HG02642 (cell line): ENCODE results near the gene CRYZ.
A peak's percentile ranks its signal among the peaks of the same experiment; 100 is the strongest.
"Not testable (repeated sequence)": the region's sequence is repeated elsewhere in the genome, so short reads cannot be mapped to it uniquely, and the experiment has no call there.

Source experiments
- ATAC-seq: cut with Tn5 transposase; IDR thresholded peaks from one replicate; pipeline ENCODE4 v1.9.1; 2021; ENCODE audit warnings: mild to moderate bottlenecking; ENCODE audit not compliant: unreplicated experiment, poor library complexity

The CRYZ gene, protein sequence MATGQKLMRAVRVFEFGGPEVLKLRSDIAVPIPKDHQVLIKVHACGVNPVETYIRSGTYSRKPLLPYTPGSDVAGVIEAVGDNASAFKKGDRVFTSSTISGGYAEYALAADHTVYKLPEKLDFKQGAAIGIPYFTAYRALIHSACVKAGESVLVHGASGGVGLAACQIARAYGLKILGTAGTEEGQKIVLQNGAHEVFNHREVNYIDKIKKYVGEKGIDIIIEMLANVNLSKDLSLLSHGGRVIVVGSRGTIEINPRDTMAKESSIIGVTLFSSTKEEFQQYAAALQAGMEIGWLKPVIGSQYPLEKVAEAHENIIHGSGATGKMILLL

DNA sequence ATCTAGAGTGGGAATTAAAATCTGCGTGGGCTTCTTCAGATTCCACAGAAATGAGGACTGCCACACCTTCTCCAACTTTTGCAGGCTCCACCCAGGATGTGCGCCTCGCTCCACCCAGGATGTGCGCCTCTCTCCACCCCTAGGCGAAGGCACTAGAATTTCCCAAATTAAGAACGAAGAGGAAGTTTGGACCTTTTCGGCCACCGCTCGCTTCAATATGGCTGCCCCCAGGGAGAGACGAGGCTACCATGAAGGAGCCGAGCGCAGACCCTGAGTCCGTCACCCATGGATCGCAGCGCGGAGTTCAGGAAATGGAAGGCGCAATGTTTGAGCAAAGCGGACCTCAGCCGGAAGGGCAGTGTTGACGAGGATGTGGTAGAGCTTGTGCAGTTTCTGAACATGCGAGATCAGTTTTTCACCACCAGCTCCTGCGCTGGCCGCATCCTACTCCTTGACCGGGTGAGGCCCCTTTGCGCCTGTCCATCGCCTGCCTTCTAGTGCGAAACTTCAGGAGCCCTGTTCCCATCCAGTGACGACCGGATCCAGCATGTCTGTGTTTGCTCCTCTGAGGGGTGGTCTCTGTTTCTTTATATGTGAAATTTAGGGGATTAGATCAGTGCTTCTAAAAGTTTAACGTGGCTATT, at the start of gene CRYZ, which contains the start of gene TYW3:
Gene CRYZ (minus strand): TSS at position 91 of the 644 bp plus-strand sequence. CDS start 8,229 bp downstream, outside the sequence.
Gene TYW3 (plus strand): TSS at position 193 of the 644 bp plus-strand sequence. CDS start 93 bp downstream, at position 286.
- peak; percentile 77 for ATAC-seq

DNA sequence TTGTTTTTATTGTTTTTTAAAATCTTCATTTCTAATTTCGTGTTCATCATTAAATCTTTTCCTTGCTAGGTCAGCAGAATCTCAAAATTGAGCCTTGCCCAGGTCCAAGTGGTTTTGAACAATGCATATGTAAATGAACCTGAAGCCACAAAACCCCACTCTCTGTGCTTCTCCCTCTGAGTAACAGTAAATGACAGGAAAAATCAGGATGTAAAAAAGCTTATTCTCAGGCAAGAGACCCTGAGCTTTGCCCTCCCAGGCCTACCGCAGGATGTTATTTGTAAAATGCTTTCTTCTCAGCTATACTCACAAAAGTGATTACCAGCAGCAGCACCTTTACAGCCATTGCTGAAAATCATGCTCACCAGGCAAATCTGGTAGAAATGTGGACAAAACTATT, 47.7 kb upstream of the CRYZ start:
- ATAC-seq: no peak

DNA sequence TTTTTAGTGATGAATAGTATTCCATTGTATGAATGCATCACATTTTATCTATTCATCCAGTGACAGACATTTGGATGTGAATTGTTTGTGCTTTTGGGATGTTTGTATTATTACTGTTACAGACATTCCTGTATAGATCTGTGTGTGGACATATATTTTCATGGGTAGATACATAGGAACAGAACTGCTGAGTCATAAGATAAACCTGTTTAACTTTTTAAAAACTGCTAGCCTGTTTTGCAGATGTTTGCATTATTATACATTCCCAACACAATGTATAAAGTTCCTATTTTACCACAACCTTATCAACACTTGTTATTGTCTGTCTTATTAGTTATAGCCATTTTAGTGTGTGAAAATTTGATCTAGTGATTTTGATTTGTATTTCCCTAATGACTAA, 46.9 kb upstream of the CRYZ start:
- no peak for ATAC-seq

DNA sequence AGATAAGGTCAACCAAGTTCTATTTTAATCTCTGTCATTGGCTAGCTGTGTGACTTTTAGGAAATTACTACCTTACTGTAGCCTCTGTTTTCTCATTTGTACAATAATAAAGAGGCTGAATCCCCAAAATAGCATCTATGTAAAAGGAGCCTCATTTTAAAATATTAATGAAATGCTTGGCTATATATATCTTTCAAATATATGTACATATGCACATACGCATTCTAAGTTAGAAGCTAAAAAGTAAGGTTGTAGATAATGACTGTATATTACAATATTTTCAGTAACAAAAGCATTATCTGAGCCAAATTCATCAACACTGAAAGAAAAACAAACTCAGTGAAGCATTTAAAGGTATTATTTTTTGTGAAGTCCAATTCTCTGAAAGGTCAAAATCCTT, 44.7 kb upstream of the CRYZ start:
- no peak for ATAC-seq

DNA sequence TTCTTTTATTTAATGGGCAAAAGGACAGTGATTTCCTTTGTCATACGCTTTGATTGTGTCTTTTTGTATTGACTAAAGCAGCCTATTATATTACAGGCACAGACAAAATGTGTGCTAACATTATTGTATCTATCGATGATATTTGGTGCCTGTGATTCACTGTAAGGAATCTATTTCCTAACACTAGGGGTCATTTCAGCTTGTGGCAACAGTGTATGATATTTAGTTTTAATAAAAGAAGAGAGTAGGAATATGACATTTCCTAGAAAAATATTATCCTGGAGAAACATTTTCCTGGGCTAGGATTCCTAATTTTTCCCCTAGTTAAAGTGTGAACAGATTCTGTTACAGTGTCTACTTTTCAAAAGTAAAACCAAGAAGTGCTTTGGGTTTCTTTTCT, 42.9 kb upstream of the CRYZ start:
- ATAC-seq: no peak

DNA sequence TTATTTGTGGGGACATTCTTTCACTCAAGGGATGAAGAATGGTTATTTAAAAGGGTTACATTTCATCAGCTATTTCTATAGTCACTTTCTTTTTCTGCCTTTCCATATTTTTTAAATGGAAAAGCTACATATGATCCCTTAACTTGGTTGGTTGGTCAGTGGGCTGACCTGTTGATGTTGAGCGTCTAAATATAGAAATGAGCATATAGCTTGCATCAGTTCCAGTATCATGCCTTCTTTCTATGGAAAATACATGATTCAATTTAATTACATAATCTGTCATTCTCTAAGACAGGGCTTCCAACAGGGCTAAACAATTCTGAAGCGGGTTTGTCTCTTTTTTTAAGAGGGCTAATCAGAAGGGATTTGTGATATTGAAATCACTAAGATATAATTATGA, 40.7 kb upstream of the CRYZ start:
- ATAC-seq: no peak

DNA sequence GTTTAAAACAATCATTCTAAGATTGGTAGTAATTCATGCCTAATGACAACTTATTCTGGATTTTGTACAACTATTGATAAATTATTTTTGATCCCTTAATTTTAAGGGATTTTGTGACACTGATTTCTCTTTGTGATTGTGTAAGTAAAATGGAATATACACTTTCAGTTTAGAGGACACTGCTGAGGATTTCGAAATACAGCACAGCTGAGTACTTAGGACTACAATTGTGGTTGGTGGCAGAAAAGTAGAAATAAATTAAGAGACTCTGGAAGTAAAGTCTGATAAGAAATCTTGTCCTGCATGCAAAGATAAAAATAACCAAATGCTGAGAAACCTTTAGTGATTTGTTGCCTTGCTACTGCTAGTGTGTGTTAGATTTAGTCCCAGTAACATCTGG, 40.1 kb upstream of the CRYZ start:
- no peak for ATAC-seq

DNA sequence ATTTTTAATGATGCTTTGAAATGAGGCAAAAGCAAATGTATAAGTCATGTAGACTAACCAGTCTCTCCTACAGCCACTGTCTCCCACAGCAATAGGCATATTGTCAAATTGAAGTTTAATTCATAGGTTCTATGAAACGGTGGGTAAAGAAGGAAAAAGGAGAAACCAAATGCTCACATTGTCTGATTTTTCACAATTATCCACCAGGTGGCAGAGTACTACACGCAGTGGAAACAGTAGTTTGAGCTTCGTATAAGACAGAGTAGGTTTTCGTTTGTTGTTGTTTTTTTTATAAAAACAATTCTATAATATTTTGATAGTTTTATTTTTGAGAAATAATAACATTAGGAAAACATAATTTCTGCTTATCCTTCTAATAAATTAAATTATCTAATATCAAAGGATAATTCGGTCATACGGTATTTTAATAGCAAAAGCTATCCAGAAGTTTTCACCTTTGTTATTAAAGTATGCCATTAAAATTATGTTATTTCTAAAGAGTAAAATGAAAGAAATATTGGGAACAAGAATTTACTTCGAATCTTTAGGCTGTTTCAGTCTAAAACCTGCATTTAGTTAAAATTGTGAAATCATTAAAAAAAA, 39.2 kb upstream of the CRYZ start:
- peak; percentile 71 for ATAC-seq

DNA sequence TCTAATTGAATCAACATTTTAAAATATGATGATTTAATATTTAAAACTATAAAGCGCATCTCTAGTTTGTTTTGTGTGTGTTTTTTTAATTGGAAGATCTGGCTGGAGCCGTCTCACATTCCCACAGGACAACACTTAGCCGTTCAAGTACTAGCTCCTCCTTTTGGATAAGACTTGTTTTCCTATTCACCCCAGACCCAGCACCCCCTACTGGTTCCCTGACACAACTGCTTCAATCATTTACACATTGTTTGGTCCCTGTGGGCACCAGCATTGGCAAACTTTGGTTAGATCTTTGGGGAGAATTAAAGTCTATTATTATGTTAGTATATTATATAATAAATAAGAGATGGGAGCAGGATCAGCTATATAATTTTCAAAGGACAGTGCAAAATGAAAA, 34.6 kb upstream of the CRYZ start:
- ATAC-seq: peak; percentile 48

DNA sequence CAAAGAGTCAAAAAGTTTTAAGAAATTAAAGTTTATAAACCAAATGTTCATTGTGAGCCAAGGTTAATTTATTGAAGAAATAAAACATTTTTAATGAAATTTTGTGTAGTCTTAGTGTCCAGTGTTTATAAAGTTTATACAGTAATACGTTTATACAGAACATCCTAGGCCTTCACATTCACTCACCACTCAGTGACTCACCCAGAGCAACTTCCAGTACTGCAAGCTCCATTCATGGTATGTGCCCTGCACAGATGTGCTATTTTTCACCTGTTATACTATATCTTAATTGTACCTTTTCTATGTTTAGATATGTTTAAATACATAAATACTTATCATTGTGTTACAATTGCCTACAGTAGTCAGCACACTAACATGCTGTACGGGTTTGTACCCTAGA, 33.7 kb upstream of the CRYZ start:
- ATAC-seq: no peak

DNA sequence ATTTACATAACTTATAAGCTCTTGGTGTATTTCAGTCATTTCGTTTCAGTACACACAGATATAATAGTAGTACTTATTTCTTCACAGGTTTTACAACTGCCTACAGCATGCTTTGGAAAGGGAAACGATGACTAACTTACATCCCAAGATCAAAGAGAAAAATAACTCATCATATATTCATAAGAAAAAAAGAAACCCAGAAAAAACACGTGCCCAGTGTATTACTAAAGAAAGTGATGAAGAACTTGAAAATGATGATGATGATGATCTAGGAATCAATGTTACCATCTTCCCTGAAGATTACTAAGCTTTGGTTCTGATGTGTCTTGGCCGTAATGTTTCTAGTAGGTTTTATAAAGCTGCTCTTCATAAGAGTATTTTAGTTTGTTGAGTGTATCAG, 31.0 kb upstream of the CRYZ start:
- no peak for ATAC-seq

DNA sequence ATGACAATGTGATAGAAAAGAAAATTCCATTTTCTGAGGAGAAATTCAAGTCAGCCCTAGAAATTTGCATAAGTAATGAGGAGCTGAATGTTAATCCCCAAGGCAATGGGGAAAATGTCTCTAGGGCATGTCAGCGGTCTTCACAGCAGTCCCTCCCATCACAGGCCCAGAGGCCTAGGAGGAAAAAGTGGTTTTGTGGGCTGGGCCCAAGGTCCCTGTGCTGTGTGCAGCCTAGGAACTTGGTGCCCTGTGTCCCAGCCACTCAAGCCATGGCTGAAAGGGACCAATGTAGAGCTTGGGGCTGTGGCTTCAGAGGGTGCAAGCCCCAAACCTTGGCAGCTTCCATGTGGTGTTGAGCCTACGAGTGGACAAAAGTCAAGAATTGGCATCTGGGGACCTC, 23.8 kb upstream of the CRYZ start:
- ATAC-seq: not testable (repeated sequence)

DNA sequence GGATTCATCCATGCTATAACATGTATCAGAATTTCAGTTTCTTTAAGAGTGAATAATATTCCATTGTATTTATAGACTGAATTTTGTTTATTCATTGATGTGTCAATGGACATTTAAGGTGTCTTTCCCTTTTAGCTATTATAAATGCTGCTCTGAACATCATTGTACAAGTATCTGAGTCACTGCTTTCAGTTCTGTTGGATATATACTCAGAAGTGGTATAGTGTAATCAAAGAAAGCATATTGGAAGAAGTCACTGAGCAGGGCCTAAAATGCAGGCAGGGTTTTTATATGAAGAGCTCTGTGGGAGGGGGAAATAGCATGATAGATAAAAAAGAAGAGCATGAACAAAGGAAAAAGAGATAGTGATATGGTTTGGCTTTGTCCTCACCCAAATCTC, 22.6 kb upstream of the CRYZ start:
- ATAC-seq: no peak

DNA sequence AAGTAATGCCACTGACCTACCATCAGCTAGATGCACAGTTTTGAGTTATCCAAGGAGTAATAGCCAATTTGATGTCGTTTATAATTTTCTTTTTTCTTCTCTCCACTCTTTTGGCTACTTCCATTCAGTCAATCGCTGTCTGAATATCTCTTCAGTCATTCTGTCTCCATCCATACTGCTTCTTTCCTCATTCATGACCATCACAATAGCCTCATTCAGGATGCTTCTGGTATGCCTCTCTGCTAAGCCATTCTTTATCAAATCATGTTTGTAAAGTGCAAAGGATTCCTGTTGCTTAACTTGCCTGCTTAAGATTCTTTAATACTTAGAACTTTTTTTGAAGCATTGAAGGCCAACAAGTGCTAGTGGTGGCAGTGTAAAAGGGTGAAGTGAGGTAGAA, 20.3 kb upstream of the CRYZ start:
- no peak for ATAC-seq

DNA sequence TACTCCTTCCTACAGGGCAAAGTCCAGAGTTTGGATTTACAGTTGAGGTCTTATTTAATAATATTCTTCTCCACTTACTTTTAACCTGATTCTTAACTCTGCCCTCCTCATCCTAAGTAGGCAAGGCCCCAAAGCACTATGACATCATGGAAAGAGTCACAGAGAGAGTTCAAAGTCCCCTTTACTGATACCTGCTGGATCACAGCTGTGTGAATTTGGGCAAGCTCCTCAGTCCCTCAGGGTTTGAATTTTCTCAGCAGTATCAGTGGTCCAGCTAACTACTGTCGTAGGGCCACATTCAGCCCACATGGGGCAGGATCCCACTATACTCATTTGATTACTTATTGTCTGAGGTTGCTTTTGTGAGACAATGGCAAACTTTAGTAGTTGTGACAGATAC, 16.1 kb upstream of the CRYZ start:
- ATAC-seq: no peak

DNA sequence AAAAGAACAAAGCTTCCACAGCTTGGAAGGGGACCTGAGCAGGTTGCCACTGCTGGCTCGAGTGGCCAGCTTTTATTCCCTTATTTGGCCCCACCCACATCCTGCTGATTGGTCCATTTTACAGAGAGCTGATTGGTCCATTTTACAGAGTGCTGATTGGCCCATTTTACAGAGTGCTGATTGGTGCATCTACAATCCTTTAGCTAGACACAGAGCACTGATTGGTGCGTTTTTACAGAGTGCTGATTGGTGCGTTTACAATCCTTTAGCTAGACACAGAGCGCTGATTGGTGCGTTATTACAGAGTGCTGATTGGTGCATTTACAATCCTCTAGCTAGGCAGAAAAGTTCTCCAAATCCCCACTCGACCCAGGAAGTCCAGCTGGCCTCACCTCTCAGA, 12.4 kb upstream of the CRYZ start:
- ATAC-seq: not testable (repeated sequence)

DNA sequence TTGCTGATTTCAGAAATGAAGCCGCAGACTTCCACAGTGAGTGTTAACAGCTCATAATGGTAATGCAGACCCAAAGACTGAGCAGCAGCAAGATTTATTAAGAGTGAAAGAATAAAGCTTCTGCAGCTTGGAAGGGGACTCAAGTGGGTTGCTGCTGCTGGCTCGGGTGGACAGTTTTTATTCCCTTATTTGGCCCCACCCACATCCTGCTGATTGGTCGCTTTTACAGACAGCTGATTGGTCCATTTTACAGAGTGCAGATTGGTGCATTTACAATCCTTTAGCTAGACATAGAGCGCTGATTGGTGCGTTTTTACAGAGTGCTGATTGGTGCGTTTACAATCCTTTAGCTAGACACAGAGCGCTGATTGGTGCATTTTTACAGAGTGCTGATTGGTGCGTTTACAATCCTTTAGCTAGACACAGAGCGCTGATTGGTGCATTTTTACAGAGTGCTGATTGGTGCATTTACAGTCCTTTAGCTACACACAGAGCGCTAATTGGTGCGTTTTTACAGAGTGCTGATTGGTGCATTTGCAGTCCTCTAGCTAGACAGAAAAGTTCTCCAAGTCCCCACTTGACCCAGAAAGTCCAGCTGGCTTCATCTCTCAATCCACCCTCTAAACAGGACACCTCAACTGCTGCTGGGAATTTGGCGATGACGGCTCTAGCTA, 7.6 kb upstream of the CRYZ start:
- ATAC-seq: not testable (repeated sequence)

DNA sequence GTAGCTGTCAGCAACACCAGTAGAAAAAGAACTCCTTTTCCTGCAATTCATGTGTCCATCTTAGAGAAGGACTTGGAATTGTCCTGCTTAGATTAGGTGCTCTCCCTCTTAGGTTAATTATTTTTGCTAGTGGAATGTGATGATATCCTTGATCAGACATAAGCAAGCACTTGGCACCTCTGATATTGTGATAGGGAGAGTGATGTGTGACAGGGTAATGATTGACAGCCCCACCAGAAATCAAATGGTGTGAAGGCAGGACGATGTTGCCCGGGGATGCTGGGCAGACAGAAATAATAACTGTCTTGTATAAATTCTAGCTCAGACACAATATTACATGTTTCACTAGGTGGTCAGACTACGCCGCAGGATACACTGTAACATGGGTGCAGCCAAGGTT, 4.5 kb upstream of the CRYZ start:
- ATAC-seq: no peak

DNA sequence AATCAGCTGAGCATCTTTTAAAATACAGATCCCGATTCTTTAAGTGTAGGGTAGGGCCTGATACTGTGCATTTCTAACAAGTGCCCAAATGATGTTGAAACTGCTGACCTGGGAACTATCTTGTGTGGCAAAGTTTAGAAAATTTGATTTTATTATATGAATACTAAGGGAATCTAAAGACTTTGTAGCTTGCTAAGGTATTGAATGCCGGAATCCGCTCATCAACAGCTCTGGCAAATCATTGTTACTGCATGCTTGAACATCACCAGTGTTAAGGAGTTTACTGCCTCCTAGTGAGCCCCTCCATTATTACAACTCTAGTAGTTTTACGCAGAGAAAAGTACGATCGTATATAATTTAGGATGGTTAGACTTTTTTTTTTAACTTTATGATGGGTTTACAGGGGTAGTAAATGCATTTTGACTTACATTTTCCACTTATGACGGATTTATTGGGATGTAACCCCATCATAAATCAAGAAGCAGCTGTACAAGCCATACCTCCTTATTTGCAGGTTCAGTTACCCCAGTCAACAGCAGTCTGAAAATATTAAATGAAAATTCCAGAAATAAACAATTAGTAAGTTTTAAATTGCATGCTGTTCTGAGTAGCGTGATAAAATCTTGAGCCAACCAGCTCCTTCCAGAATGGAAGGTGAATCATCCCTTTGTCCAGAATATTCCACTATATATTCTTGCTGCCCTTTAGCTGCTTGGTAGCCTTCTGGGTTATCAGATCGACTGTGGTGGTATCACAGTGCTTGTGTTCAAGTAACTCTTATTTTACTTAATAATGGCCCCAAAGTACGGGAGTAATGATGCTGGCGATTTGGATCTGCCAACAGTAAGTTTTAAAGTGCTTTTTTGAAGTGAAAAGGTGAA, 994 bp upstream of the CRYZ start:
- peak; percentile 45 for ATAC-seq
